ENCODE measurements around the gene SHD.

- TF ChIP-seq, protein P1, sequence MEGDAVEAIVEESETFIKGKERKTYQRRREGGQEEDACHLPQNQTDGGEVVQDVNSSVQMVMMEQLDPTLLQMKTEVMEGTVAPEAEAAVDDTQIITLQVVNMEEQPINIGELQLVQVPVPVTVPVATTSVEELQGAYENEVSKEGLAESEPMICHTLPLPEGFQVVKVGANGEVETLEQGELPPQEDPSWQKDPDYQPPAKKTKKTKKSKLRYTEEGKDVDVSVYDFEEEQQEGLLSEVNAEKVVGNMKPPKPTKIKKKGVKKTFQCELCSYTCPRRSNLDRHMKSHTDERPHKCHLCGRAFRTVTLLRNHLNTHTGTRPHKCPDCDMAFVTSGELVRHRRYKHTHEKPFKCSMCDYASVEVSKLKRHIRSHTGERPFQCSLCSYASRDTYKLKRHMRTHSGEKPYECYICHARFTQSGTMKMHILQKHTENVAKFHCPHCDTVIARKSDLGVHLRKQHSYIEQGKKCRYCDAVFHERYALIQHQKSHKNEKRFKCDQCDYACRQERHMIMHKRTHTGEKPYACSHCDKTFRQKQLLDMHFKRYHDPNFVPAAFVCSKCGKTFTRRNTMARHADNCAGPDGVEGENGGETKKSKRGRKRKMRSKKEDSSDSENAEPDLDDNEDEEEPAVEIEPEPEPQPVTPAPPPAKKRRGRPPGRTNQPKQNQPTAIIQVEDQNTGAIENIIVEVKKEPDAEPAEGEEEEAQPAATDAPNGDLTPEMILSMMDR (IDR thresholded peaks at IDR 0.05; ENCODE audit: low read depth, low read length) = no peak
- TF ChIP-seq, protein P2, sequence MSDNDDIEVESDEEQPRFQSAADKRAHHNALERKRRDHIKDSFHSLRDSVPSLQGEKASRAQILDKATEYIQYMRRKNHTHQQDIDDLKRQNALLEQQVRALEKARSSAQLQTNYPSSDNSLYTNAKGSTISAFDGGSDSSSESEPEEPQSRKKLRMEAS (IDR thresholded peaks at IDR 0.05; ENCODE audit: low read depth, low read length) = no peak
- no peak for TF ChIP-seq POLR2A (IDR thresholded peaks at IDR 0.05; ENCODE audit: extremely low read depth, insufficient read length)
- no peak for TF ChIP-seq MYC (IDR thresholded peaks at IDR 0.05; ENCODE audit: low read depth, low read length)
These were observed 22.6 kb downstream of the SHD start for GRCh38 chr19:4301590-4302242.
